A673 (cell line): ENCODE results near the gene VCAN.

Experiments
- CTCF ChIP-seq: fragments of 300-800, 200-600 bp; sonication (generic); conservative IDR thresholded peaks from 2 replicates; pipeline ENCODE4 v1.5.1; 2017; ENCODE audit warnings: low read depth, mild to moderate bottlenecking, antibody characterized with exemption, low read length, moderate library complexity, mixed read lengths
- EZH2 ChIP-seq: fragments of 200-600 bp; sonication (generic); IDR thresholded peaks from 2 replicates; pipeline ENCODE4 v1.6.1; 2017; ENCODE audit warnings: borderline replicate concordance, low read depth, mild to moderate bottlenecking, mixed read lengths, antibody characterized with exemption, low read length; ENCODE audit not compliant: poor library complexity, severe bottlenecking

GRCh38 chr5:83443534-83443933, 28.0 kb upstream of the VCAN start:
- TF ChIP-seq CTCF (no peak), EZH2 (no peak)
